ENCODE measurements around the gene STK11IP.
A peak's percentile ranks its signal among the peaks of the same experiment; 100 is the strongest.
"Not testable (repeated sequence)": the region's sequence is repeated elsewhere in the genome, so short reads cannot be mapped to it uniquely, and the experiment has no call there.

STK11IP gene

GRCh38 chr2:219636941-219637841, 39.5 kb downstream of the STK11IP start:
- DNase-seq: no peak

GRCh38 chr2:219637842-219638185, 40.2 kb downstream of the STK11IP start:
- no peak for DNase-seq

GRCh38 chr2:219638217-219638947, 40.7 kb downstream of the STK11IP start:
- no peak for DNase-seq

GRCh38 chr2:219638948-219639755, 41.5 kb downstream of the STK11IP start:
- DNase-seq: no peak

GRCh38 chr2:219641390-219642068, 43.9 kb downstream of the STK11IP start:
- DNase-seq: no peak

- no peak for DNase-seq
Measured at GRCh38 chr2:219642069-219642454, 44.4 kb downstream of the STK11IP start.

GRCh38 chr2:219642465-219643083, 44.9 kb downstream of the STK11IP start:
- DNase-seq: peak; percentile 94

GRCh38 chr2:219643084-219643473, 45.4 kb downstream of the STK11IP start:
- no peak for DNase-seq

- DNase-seq: no peak
Measured at GRCh38 chr2:219643788-219644398, 46.2 kb downstream of the STK11IP start.

- DNase-seq: no peak
Measured at GRCh38 chr2:219644801-219645480, 47.3 kb downstream of the STK11IP start.

GRCh38 chr2:219645631-219646527, 48.2 kb downstream of the STK11IP start:
- DNase-seq: no peak

GRCh38 chr2:219648176-219648575, 50.5 kb downstream of the STK11IP start:
- DNase-seq: no peak

- DNase-seq: no peak
Measured at GRCh38 chr2:219648963-219649362, 51.3 kb downstream of the STK11IP start.

- no peak for DNase-seq
Measured at GRCh38 chr2:219650426-219651248, 53.0 kb downstream of the STK11IP start.

GRCh38 chr2:219651656-219652055, 54.0 kb downstream of the STK11IP start:
- DNase-seq: not testable (repeated sequence)

- DNase-seq: no peak
Measured at GRCh38 chr2:219656526-219656925, 58.9 kb downstream of the STK11IP start.

GRCh38 chr2:219658196-219658846, 60.7 kb downstream of the STK11IP start:
- no peak for DNase-seq

GRCh38 chr2:219658874-219659273, 61.2 kb downstream of the STK11IP start:
- DNase-seq: no peak

Data from stimulated activated CD4-positive, alpha-beta T cell treated with anti-CD3 and anti-CD28 coated beads, Interleukin-15, amount 100 ng/mL, for 24 hours (primary cell).